Retina (tissue), 1 donor: Measurements from ENCODE around the gene MICALL1.

Experiments used
- DNase-seq: peaks from one replicate; pipeline ENCODE4 v3.0.0-alpha.2; 2016

MICALL1 gene

GRCh38 chr22:37905534-37906363 is at the start of gene MICALL1:
Gene MICALL1 (plus strand): TSS chr22:37906297. CDS start chr22:37906423, 126 bp downstream.
- peak; percentile 63 for DNase-seq

- no peak for DNase-seq
Measured at GRCh38 chr22:37860796-37861421, 45.2 kb upstream of the MICALL1 start.

- no peak for DNase-seq
Measured at GRCh38 chr22:37862570-37863325, 43.3 kb upstream of the MICALL1 start.

GRCh38 chr22:37865510-37865909 is 40.6 kb upstream of the MICALL1 start:
- DNase-seq, result no peak

GRCh38 chr22:37870273-37870672 is 35.8 kb upstream of the MICALL1 start:
- DNase-seq, result no peak

GRCh38 chr22:37880668-37881440 is 25.2 kb upstream of the MICALL1 start:
- DNase-seq, result no peak

- no peak for DNase-seq
Measured at GRCh38 chr22:37884420-37884819, 21.7 kb upstream of the MICALL1 start.

GRCh38 chr22:37887584-37888378 is 18.3 kb upstream of the MICALL1 start:
- DNase-seq, result no peak

- no peak for DNase-seq
Measured at GRCh38 chr22:37891926-37892325, 14.2 kb upstream of the MICALL1 start.

- DNase-seq, result no peak
Measured at GRCh38 chr22:37892566-37893335, 13.3 kb upstream of the MICALL1 start.

- DNase-seq, result no peak
Measured at GRCh38 chr22:37893583-37893983, 12.5 kb upstream of the MICALL1 start.

- DNase-seq, result no peak
Measured at GRCh38 chr22:37894939-37895670, 11.0 kb upstream of the MICALL1 start.

GRCh38 chr22:37896181-37896592 is 9.9 kb upstream of the MICALL1 start:
- DNase-seq, result no peak

GRCh38 chr22:37896939-37897338 is 9.2 kb upstream of the MICALL1 start:
- DNase-seq, result no peak

- no peak for DNase-seq
Measured at GRCh38 chr22:37897807-37898206, 8.3 kb upstream of the MICALL1 start.

GRCh38 chr22:37898441-37899181 is 7.5 kb upstream of the MICALL1 start:
- DNase-seq, result no peak

GRCh38 chr22:37904572-37905533 is 1.2 kb upstream of the MICALL1 start:
- DNase-seq, result peak; percentile 38

GRCh38 chr22:37906364-37907008 is 389 bp downstream of the MICALL1 start:
- no peak for DNase-seq
